ENCODE results near the gene MSRB1.
"Not testable (repeated sequence)": the region's sequence is repeated elsewhere in the genome, so short reads cannot be mapped to it uniquely, and the experiment has no call there.

Gene MSRB1

DNA sequence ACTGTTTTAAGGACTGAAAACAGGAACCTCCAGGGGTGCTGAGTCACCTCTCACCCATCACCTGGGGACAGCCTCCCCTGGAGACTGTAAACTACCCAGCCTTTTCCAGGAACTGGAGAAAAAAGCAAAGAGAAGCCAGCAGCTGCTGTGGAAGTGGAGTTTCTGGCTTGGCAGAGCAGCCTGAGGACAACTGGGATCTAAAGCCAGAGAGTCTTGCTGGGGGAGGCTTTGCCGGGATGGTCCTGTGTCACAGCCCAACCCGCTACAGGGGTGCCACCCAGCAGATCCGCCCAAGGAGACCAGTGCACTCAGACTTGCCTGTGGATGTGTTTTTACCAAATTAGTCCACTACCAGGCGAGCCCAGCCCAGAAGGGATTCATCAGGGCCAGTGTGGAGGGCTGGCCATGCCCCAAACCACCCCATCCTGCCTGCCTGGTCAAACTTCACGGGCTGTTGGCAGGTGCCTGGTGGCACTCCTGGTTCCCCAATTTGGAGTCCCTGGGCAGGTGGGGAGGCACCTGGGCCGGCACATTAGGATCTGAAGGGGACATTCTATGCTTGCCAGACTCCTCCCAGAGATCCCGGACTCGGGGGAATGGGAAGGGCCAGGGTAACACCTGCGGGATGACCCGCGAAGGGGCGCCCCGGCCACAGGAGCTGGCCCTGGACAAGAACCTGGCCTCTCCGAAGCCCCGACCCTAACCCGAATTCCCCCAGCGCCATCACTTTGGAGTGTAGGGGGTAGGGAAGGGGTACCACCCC is 771 bp downstream of the MSRB1 start:
- Histone ChIP-seq H3K9ac (ENCODE audit: low read length) (peak overlapping the region; percentile 86), H3K27ac (ENCODE audit: low read length) (peak overlapping the region; percentile 77), H3K9me3 (ENCODE audit: insufficient read depth, low read length) (no peaks in the 10 kb centered on the region), H2AFZ (ENCODE audit: low read depth, low read length) (no peak overlapping the region), H3K27me3 (ENCODE audit: low read depth, low read length) (no peaks in the 10 kb centered on the region), H3K4me1 (ENCODE audit: low read length) (peaks cover 27% of the 10 kb centered on the region), H3K36me3 (replicated peaks; ENCODE audit: low read depth, low read length) (peaks cover 27% of the 10 kb centered on the region), H4K20me1 (ENCODE audit: insufficient read depth, low read length) (peaks cover 15% of the 10 kb centered on the region), H3K4me3 (ENCODE audit: low read length) (peak overlapping the region; percentile 88), H3K4me2 (ENCODE audit: low read length) (peak overlapping the region; percentile 90), H3K79me2 (ENCODE audit: low read length) (peaks cover 19% of the 10 kb centered on the region)
- no peak for TF ChIP-seq EZH2phosphoT487 (IDR thresholded peaks at IDR 0.05; ENCODE audit: low read depth)
- TF ChIP-seq, protein P1, sequence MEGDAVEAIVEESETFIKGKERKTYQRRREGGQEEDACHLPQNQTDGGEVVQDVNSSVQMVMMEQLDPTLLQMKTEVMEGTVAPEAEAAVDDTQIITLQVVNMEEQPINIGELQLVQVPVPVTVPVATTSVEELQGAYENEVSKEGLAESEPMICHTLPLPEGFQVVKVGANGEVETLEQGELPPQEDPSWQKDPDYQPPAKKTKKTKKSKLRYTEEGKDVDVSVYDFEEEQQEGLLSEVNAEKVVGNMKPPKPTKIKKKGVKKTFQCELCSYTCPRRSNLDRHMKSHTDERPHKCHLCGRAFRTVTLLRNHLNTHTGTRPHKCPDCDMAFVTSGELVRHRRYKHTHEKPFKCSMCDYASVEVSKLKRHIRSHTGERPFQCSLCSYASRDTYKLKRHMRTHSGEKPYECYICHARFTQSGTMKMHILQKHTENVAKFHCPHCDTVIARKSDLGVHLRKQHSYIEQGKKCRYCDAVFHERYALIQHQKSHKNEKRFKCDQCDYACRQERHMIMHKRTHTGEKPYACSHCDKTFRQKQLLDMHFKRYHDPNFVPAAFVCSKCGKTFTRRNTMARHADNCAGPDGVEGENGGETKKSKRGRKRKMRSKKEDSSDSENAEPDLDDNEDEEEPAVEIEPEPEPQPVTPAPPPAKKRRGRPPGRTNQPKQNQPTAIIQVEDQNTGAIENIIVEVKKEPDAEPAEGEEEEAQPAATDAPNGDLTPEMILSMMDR (IDR thresholded peaks at IDR 0.05; ENCODE audit: low read depth, low read length), result no peak

DNA sequence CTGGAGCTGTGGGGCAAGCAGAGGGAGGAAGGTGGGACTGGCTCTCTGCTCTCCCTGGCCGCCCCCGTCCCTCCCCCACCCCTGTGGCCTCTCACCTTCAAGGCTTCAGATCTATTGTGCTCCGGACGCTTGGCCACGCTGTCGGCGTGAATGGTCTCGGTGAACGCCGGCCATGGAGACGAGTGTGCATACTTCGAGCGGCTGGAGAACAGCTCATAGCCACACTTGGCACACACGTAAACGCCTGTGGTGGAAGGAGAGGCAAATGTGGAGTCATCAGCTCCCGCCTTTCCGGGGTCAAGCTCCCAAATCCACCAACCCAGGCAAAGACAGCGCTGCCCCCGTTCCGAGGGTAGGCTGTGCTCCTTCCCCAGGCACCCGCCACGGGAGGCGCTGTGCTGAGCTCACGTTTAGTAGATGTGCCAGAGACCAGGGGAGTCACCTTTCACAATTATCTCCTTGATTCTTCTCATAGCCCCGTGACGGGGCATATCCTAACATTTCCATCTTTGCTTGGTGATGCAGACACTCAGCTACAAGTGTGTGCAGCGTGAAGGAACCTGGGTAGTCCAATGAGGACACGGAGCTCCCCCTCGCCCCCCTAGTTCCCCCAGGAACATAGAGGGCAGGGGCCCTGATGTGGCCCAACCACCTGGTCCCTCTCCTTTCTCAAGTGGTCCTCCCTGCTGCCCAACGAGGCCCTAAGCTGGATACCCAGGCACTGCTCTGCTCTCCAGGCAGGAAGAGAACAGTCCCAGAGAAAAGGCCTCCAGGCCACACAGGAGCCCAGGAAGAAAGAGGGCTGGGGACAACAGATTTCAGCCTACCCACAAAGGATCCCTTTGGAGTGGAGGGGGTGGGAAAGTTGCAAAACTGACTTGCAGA is 1.6 kb downstream of the MSRB1 start:
- peaks cover 27% of the 10 kb centered on the region for H3K4me1 ChIP-seq (ENCODE audit: low read length)
- H3K9ac ChIP-seq (ENCODE audit: low read length), result peak overlapping the region; percentile 86
- H3K4me3 ChIP-seq (ENCODE audit: low read length), result peak overlapping the region; percentile 88

DNA sequence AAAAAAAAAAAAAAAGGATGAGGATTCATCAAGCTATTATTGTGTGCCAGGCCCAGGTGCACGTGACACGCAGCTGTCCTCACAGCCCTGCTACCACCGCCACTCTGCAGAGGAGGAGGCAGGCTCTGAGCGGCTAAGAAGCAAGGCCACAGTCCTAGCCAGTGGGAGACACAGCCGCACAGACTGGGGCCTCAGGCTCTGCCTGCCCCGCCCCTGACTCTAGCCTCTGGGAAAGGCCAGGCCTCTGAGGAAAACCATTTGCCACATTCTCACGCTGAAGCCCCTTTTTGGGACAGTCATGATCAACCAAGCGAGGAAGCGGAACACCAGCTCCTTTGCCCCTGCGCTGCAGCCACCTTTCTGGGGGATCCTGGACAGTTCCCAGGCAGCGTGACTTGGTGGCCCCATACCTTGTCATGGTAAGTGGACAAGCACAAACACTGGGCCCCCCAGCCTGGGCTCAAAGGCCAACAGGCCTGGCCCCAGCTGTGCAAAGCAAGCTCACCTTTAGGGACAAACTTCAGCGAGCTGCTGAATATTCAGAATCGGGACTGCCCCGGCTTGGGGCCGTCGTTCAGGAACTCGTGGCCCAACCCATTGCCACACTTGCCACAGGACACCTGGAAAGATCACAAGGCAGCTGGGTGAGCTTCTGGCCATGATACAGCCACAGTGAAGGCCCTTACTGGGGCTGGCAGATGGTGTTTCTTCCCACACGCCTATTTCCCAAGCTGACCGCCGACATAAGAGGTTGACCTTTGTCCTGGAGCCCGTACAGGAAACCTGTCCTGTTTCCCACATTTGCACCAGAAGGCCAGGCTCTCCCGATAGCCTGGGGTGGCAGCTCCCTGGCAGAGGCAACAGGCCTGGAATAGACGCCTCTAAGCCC is 2.5 kb downstream of the MSRB1 start:
- TF ChIP-seq, protein P1 (IDR thresholded peaks at IDR 0.05; ENCODE audit: low read depth, low read length), result no peak
- no peak for TF ChIP-seq EZH2phosphoT487 (IDR thresholded peaks at IDR 0.05; ENCODE audit: low read depth)
- no peaks in the 10 kb centered on the region for H3K27me3 ChIP-seq (ENCODE audit: low read depth, low read length)
- H3K4me3 ChIP-seq (ENCODE audit: low read length), result peak overlapping the region; percentile 88; the same call in 1 of the 2 replicates
- no peak overlapping the region for H3K9ac ChIP-seq (ENCODE audit: low read length)
- no peak overlapping the region for H2AFZ ChIP-seq (ENCODE audit: low read depth, low read length)
- H3K27ac ChIP-seq (ENCODE audit: low read length), result peak overlapping the region; percentile 26; the same call in 1 of the 2 replicates
- peaks cover 27% of the 10 kb centered on the region for H3K4me1 ChIP-seq (ENCODE audit: low read length)
- H3K9me3 ChIP-seq (ENCODE audit: insufficient read depth, low read length), result no peaks in the 10 kb centered on the region
- H3K4me2 ChIP-seq (ENCODE audit: low read length), result peak overlapping the region; percentile 90
- H3K79me2 ChIP-seq (ENCODE audit: low read length), result peaks cover 19% of the 10 kb centered on the region
- peaks cover 32% of the 10 kb centered on the region for H3K36me3 ChIP-seq (replicated peaks; ENCODE audit: low read depth, low read length)
- peaks cover 15% of the 10 kb centered on the region for H4K20me1 ChIP-seq (ENCODE audit: insufficient read depth, low read length)

More for the DNA sequence above, 1.6 kb downstream of the MSRB1 start:
- Histone ChIP-seq H4K20me1 (ENCODE audit: insufficient read depth, low read length) (peaks cover 15% of the 10 kb centered on the region), H3K27ac (ENCODE audit: low read length) (peak overlapping the region; percentile 77), H3K27me3 (ENCODE audit: low read depth, low read length) (no peaks in the 10 kb centered on the region), H3K9me3 (ENCODE audit: insufficient read depth, low read length) (no peaks in the 10 kb centered on the region), H2AFZ (ENCODE audit: low read depth, low read length) (no peak overlapping the region), H3K4me2 (ENCODE audit: low read length) (peak overlapping the region; percentile 90), H3K79me2 (ENCODE audit: low read length) (peaks cover 19% of the 10 kb centered on the region), H3K36me3 (replicated peaks; ENCODE audit: low read depth, low read length) (peaks cover 32% of the 10 kb centered on the region)
- TF ChIP-seq, protein P1 (IDR thresholded peaks at IDR 0.05; ENCODE audit: low read depth, low read length), result peak; percentile 55
- TF ChIP-seq EZH2phosphoT487 (IDR thresholded peaks at IDR 0.05; ENCODE audit: low read depth), result no peak

DNA sequence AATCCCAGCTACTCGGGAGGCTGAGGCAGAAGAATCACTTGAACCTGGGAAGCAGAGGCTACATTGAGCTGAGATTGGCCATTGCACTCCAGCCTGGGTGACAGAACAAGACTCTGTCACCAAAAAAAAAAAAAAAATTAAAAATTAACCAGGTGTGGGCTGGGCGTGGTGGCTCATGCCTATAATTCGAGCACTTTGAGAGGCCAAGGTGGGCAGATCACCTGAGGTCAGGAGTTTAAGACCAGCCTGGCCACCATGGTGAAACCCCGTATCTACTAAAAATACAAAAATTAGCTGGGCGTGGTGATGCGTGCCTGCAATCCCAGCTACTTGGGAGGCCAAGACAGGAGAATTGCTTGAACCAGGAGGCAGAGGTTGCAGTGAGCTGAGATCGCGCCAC is 3.2 kb downstream of the MSRB1 start:
- Histone ChIP-seq H3K4me1 (ENCODE audit: low read length) (peaks cover 27% of the 10 kb centered on the region), H3K36me3 (replicated peaks; ENCODE audit: low read depth, low read length) (peaks cover 32% of the 10 kb centered on the region), H3K79me2 (ENCODE audit: low read length) (peaks cover 19% of the 10 kb centered on the region), H4K20me1 (ENCODE audit: insufficient read depth, low read length) (peaks cover 15% of the 10 kb centered on the region)
- not testable (repeated sequence) for H3K4me2 ChIP-seq (ENCODE audit: low read length); H3K9ac ChIP-seq (ENCODE audit: low read length); H3K9me3 ChIP-seq (ENCODE audit: insufficient read depth, low read length); H3K4me3 ChIP-seq (ENCODE audit: low read length); H3K27ac ChIP-seq (ENCODE audit: low read length); H3K27me3 ChIP-seq (ENCODE audit: low read depth, low read length); H2AFZ ChIP-seq (ENCODE audit: low read depth, low read length)
